ENCODE results near the gene CDK17.
"Not testable (repeated sequence)": the region's sequence is repeated elsewhere in the genome, so short reads cannot be mapped to it uniquely, and the experiment has no call there.

The CDK17 gene

DNA sequence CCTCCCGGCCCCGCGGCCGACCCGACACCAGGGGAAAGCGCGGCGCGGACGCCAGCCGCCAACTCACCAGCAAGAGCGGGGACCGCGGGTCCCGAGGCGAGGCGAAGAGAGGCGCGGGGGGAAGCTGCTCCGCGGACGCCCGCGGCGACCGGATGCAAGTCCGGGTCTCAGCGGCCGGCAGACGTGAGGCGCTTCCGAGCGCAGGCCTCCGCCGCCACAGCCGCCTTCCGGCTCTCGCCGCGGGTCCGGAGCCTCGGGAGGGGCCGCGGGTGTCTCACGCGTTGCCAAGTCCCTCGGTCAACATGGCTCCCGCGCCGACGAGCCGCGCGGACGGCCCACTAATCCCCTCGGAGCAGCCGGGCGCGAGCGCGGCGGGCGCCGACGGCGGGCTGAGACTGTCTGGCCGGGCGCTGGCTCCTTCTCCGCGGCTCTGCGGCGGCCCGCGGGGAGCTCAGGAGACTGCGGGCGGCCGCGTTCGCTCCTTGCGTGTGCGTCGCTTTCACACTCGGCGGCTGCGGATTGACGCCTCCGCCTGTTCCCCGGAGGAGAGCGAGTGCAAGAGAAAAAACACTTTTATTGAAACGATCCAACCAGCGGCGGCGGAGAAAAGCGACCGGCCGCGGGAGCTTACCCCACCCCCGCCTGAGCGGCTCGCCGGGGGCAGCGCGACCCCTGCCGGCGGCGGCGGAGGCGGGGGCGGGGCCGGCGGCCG lies at the start of gene CDK17:
TSS of gene CDK17 (minus strand) at position 521 of the 712 bp plus-strand sequence. CDS start 65,603 bp downstream, outside the sequence.
- intact Hi-C loops (cut with DNase I) = loop anchor here (2.0 to 10.0 kb wide), 7 partner anchors 85 to 365 kb away; partner anchors contain the start of genes CFAP54 and LTA4H
- DNase-seq = peak; percentile 72 to 96 (median 82)

DNA sequence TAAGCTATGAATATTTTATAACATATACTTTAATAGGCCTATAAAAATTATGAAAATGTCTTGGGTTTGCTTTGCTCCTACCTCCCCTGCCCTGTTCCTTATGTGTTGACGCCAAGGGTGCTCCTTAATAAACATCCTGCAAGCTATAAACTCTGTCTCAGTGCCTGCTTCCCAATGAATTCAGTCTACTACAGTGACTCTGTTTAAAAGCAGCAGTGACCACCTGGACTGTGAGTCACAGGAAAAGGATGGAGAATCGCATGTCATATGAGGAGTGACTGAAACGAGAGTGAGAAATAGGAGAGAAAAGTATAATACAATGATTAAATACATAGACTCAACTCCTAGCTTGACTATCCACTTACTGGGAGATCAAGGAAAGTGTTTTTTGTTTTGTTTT lies 48.1 kb upstream of the CDK17 start:
- intact Hi-C loops (cut with DNase I) = no loop called here
- no peak for DNase-seq

DNA sequence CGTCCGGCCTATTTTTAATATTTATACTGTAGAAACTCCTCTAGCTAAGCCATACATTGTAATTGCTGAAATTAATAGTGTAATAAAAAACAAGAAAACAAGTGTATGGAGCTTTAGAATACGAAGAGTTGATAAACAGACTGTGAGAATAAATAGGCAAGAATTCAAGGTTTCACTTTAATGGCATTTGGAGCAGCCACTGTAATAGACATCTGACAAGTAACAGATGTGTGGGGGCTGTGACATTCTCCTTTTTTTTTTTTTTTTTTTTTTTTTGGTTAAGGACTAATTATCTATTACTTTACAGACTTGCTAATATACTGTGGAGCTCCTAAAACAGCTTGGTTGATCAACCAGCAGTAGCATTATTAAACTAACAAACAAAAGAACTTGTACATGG lies 47.0 kb upstream of the CDK17 start:
- intact Hi-C loops (cut with DNase I) = no loop called here
- DNase-seq = no peak

GRCh38 chr12:96445691-96446583 lies 45.7 kb upstream of the CDK17 start:
- no peak for DNase-seq

DNA sequence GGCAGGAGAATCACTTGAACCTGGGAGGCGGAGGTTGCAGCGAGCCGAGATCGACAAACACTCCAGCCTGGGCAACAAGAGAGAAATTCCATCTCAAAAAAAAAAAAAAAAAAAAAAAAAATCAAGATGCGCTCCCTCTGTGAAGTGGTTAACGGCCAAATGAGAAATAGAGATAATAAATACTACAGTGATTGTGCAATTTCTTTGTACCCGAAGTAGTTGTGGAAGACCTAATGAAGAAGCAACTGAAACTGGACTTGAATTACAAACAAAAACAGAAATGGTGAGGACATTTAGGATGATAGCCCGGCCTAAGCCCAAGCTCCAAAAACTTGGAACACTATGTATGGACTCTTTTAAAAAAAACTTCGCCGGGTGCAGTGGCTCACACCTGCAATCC lies 44.2 kb upstream of the CDK17 start:
- intact Hi-C loops (cut with DNase I) = no loop called here
- no peak for DNase-seq

More at GRCh38 chr12:96445691-96446583, 45.7 kb upstream of the CDK17 start:
- intact Hi-C loops (cut with DNase I) = no loop called here

DNA sequence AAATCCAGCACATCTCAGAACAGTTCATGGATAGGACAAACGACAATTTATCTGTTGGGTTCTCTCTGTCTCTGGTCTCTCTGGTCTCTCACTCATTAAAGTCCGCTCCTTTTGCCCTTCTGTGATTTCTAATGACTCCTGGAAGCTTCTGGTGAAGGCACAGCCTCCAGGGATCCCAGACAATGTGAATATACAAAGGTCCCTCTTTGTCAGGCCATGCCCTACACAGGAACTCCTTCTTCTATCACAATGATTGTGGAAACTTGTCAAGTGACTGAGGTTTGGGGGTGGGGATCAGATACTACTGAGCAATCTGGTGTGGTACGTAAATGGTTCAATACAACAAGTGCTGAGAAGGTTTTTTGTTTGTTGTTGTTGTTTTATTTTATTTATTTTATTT lies 42.7 kb upstream of the CDK17 start:
- intact Hi-C loops (cut with DNase I) = no loop called here
- DNase-seq = no peak

GRCh38 chr12:96441816-96442215 lies 41.6 kb upstream of the CDK17 start:
- intact Hi-C loops (cut with DNase I) = no loop called here
- DNase-seq = no peak

DNA sequence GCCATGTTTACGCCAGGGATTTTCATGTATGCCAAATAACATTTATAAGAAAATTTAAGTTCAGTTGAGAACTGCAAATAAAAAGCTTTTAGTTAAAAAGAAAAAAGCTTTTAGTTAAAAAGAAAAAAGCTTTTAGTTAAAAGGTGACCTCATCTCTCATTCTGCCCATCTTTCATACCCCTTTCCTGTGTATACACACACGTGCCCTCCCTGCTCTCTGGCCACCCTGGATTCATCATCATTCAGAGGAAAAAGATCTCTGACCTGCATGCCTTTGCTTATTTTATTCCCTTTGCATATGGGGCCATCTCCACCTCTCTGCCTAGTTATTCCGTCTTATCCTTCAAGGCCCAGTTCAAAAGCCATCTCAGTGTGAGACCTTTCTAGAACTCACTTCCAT lies 38.1 kb upstream of the CDK17 start:
- no peak for DNase-seq
- intact Hi-C loops (cut with DNase I) = no loop called here

DNA sequence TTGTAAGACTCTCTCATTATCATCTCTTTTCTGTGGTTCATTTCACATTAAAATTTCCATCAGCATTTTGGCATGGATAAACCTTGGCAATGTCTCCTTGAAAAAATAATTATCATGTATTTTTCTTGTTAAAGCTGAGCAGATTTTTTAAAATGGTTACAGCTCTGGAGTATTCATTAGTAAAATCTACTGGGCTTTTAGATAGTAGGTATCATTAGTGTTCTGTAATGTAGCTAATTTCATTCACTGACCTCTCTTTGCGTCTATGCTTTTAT lies 36.9 kb upstream of the CDK17 start:
- DNase-seq = no peak
- intact Hi-C loops (cut with DNase I) = no loop called here

- intact Hi-C loops (cut with DNase I) = no loop called here
- peak in 1 of 10 donors; percentile 14 for DNase-seq
These were observed 36.3 kb upstream of the CDK17 start for GRCh38 chr12:96436366-96437170.

DNA sequence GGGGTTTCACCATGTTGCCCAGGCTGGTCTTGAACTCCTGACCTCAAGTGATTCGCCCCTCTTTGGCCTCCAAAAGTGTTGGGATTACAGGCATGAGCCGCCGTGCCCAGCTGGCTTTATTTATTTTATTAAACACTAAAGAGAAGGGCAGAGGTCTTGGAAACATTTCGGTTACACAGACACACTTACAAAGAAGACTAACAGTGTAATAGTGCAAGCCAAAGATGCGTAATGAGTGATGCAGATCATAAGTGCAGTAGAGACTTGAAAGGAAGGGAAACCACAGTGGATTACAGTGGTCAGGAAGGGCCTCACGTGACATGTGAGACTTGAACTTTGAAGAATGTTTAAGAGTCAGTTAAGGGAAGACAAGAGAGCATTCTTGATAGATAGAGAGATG lies 33.9 kb upstream of the CDK17 start:
- no peak for DNase-seq
- intact Hi-C loops (cut with DNase I) = no loop called here

DNA sequence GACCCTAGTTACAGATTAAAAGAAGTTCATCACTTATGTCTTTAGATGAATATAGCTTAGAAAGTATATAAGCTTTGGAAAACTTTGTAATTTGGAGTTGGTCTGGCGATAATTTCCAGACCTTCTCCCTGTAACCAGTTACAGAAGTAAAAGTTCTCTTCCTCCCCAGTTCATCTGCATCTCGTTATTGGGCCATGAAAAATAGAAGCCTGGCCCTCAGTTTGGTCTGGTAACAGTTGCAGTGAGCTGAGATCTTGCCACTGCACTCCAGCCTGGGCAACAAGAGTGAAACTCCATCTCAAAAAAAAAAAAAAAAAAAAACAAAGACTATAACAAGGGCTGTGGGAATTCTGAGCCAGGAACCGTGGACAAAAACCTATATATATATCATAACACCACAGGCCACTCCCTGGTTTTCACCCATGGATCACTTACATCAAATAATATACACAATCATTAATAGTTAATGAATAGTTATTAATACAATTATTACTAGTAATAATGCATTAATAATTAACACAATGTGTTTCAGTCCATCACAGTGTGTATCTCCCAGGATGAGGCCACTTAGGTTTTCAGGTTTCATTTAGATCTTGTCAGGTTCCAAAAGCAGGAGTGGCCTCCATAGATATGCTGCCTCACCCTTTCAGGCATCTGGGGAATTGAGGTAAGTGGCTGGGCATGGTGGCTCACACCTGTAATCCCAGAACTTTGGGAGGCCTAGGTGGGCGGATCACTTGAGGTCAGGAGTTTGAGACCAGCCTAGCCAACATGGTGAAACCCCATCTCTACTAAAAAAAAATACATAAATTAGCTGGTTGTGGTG lies 32.5 kb upstream of the CDK17 start:
- DNase-seq; intact Hi-C loops (cut with DNase I): not testable (repeated sequence)

GRCh38 chr12:96431067-96431466 lies 30.8 kb upstream of the CDK17 start:
- no peak for DNase-seq
- intact Hi-C loops (cut with DNase I) = no loop called here

DNA sequence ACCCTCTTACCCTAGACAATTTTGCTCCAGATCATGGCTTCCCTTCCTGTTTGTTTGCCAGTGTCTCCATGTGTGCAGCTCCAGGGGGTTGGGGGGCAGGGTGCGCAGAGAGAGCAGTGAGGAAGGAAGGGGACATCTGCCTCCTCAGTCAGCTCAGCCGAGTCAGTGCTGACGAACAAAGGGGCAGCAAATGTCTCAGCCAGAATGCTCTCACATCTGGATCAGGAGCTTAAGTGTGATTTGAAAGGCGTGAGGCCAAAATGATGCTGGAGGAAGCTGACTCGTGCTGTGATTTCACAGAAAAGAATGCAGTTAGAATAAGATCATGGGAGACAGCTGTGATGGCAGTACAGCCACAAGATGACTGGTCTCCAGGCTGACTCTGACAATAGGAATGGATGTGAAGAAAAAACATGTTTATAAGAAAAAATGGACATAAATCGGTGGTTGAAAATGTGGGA lies 27.1 kb upstream of the CDK17 start:
- intact Hi-C loops (cut with DNase I) = no loop called here

GRCh38 chr12:96425951-96426350 lies 25.7 kb upstream of the CDK17 start:
- no peak for DNase-seq
- intact Hi-C loops (cut with DNase I) = no loop called here

More for the DNA sequence above, 27.1 kb upstream of the CDK17 start:
- peak in 3 of 10 donors; percentile 16 to 34 (median 29) for DNase-seq

DNA sequence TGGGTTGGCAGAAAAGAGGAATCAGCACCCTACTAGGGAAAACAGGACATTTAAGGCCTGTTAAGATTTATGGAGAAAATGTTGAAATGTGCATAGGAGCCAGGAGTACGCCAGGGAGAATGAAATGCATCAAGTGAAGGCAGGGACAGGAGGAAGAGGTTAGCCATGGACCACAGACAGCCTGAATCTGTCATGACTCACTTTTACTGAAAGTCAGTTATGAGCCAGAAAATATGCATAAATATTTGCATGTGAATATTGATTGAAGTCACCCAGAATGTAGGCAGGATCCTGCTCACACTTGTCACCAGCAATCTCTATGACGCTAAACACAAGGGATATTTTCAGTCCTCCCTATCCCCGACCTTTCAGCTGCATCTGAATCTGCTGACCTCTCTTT lies 25.1 kb upstream of the CDK17 start:
- intact Hi-C loops (cut with DNase I) = no loop called here

GRCh38 chr12:96424601-96425000 lies 24.4 kb upstream of the CDK17 start:
- intact Hi-C loops (cut with DNase I) = no loop called here

More for the DNA sequence above, 25.1 kb upstream of the CDK17 start:
- no peak for DNase-seq

GRCh38 chr12:96422192-96422591 lies 22.0 kb upstream of the CDK17 start:
- DNase-seq = no peak
- intact Hi-C loops (cut with DNase I) = no loop called here

More at GRCh38 chr12:96424601-96425000, 24.4 kb upstream of the CDK17 start:
- DNase-seq = no peak

DNA sequence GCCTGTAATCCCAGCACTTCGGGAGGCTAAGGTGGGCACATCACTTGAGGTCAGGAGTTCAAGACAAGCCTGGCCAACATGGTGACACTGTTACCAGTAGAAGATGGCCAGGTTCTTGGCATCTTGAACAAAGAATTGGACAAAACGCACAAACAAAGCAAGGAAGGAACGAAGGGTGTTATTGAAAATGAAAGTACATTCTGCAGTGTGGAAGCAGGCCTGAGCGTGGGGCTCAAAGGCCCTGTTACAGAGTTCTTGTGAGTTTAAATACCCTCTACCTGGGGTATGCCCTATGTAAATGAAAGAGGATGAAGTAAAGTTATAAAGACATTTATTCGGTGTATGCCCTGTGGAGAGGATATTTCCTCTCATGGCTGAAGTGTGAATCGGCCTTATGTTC lies 20.8 kb upstream of the CDK17 start:
- no peak for DNase-seq
- intact Hi-C loops (cut with DNase I) = no loop called here

DNA sequence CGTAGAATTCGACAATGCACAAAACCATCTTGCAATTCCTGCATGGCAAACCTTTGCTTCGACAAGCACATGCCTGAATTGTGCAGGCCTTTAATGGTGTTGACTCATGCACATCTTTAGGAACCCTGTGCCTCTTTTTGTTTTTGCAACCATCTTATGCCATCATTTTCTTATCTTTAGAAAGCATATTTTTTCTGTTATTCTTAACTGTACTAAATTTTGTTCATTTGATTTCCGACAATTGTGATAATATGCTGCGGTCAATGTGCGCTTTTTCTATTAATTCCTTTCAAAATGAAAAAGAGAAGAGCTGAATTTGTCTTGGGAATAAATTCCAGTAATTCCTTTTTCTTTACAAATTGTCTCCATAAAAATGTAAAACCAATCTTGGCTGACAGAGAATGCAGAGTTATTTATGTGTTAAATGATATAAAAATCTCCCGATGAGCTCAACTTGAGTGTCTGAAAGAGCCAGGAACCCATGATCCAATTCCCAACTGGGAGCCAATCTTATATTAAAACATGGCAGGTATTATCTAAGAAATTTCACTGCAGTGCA lies 20.1 kb upstream of the CDK17 start:
- no peak for DNase-seq
- intact Hi-C loops (cut with DNase I) = no loop called here

Data from posterior cingulate gyrus (tissue), 11 donors.